Anterior cingulate cortex (tissue), 58 donors: ENCODE data around the gene DMGDH.
"Not testable (repeated sequence)": the region's sequence is repeated elsewhere in the genome, so short reads cannot be mapped to it uniquely, and the experiment has no call there.

Experiments used
- DNase-seq, 58 donors: peaks; one replicate each; lab custom pipeline; 2025; lab: John Stamatoyannopoulos, UW

The DMGDH gene

GRCh38 chr5:78983194-78983593, 86.3 kb downstream of the DMGDH start:
- not testable (repeated sequence) for DNase-seq

- no peak for DNase-seq
Observed at GRCh38 chr5:78979909-78980308, 89.6 kb downstream of the DMGDH start.

- DNase-seq, result no peak
Observed at GRCh38 chr5:78979117-78979742, 90.2 kb downstream of the DMGDH start.

- no peak for DNase-seq
Observed at GRCh38 chr5:78975035-78975434, 94.4 kb downstream of the DMGDH start.

- DNase-seq, result no peak
Observed at GRCh38 chr5:78974601-78975000, 94.9 kb downstream of the DMGDH start.

GRCh38 chr5:78974011-78974410, 95.5 kb downstream of the DMGDH start:
- peak in 44 of 58 donors; percentile 8 to 76 (median 44) for DNase-seq

GRCh38 chr5:78972654-78973428, 96.6 kb downstream of the DMGDH start:
- peak in 18 of 58 donors; percentile 1 to 73 (median 16) for DNase-seq

GRCh38 chr5:78971998-78972397, 97.5 kb downstream of the DMGDH start:
- no peak for DNase-seq

- no peak for DNase-seq
Observed at GRCh38 chr5:78968781-78969180, 100.7 kb downstream of the DMGDH start.

GRCh38 chr5:78964889-78965288, 104.6 kb downstream of the DMGDH start:
- peak in 3 of 58 donors; percentile 12 to 71 (median 58) for DNase-seq

GRCh38 chr5:78961743-78962142, 107.7 kb downstream of the DMGDH start:
- DNase-seq, result no peak

- no peak for DNase-seq
Observed at GRCh38 chr5:78959767-78960166, 109.7 kb downstream of the DMGDH start.

GRCh38 chr5:78958672-78959445, 110.6 kb downstream of the DMGDH start:
- peak in 2 of 58 donors; percentile 18 to 24 for DNase-seq

GRCh38 chr5:78956901-78957300, 112.6 kb downstream of the DMGDH start:
- DNase-seq, result no peak

GRCh38 chr5:78953092-78953800, 116.2 kb downstream of the DMGDH start:
- DNase-seq, result no peak
